CD4-positive, alpha-beta T cell (primary cell): Measurements from ENCODE around the gene CCDC9B. TPM values are rescaled to one million over a fixed set of nuclear protein-coding genes. Genes with fewer than 3 reads are reported as not detected.

Experiments used
- ATAC-seq: fragments of 200-7000 bp; cut with Tn5 transposase; one replicate; pipeline ENCODE4 v1.10.0; 2022; ENCODE audit warnings: mild to moderate bottlenecking; ENCODE audit not compliant: poor library complexity
- CTCF ChIA-PET: fragments of 350-600 bp; sonication (Branson Sonifier 250); formaldehyde crosslinking; loops from one replicate; lab custom pipeline; 2021; ENCODE audit warnings: antibody characterized with exemption, inconsistent platforms; lab: Charles Lee
- POLR2A ChIA-PET: fragments of 350-600 bp; sonication (Branson Sonifier 250); formaldehyde crosslinking; loops from one replicate; lab custom pipeline; 2021; ENCODE audit warnings: antibody characterized with exemption, inconsistent platforms; lab: Charles Lee
- DNase-seq, 14 experiments: peaks; one replicate each; pipeline ENCODE4 v3.0.0-alpha.2; 2013 to 2020; ENCODE audit warnings: mixed read lengths in 2 of 14
- H3K27ac ChIP-seq, 2 donors: one replicate each; pipeline versions ENCODE4 v1.5.1 to v1.7.0; 2013; ENCODE audit warnings: low read length in 2 of 2, low read depth in 1 of 2, mild to moderate bottlenecking in 1 of 2
- H3K27me3 ChIP-seq, 2 experiments: 1 replicate in 1 of 2; 2 replicates in 1 of 2; pipeline versions ENCODE4 v1.6.1 to v1.7.0; 2013; ENCODE audit warnings: low read length in 2 of 2, control low read depth in 1 of 2, mild to moderate bottlenecking in 1 of 2, moderate library complexity in 1 of 2; ENCODE audit not compliant: insufficient read depth in 2 of 2, control insufficient read depth in 1 of 2
- H3K36me3 ChIP-seq: one replicate; pipeline ENCODE4 v1.6.1; 2013; ENCODE audit warnings: low read length, control low read depth; ENCODE audit not compliant: insufficient read depth
- H3K4me1 ChIP-seq: one replicate; pipeline ENCODE4 v1.6.1; 2013; ENCODE audit warnings: low read length, control low read depth; ENCODE audit not compliant: insufficient read depth
- H3K4me3 ChIP-seq: one replicate; pipeline ENCODE4 v1.5.1; 2013; ENCODE audit warnings: mild to moderate bottlenecking, low read length, moderate library complexity
- H3K9me3 ChIP-seq, 2 experiments: 1 replicate in 1 of 2; 2 replicates in 1 of 2; pipeline versions ENCODE4 v1.6.1 to v1.7.0; 2013; ENCODE audit warnings: low read length in 2 of 2, mild to moderate bottlenecking in 2 of 2, control low read depth in 1 of 2, moderate library complexity in 1 of 2; ENCODE audit not compliant: control insufficient read depth in 1 of 2, insufficient read depth in 1 of 2
- H3K27ac Mint-ChIP-seq: one replicate; pipeline ENCODE4 v1.8.0; 2020; ENCODE audit warnings: mixed read lengths
- H3K27me3 Mint-ChIP-seq: one replicate; pipeline ENCODE4 v1.8.0; 2021; ENCODE audit warnings: mixed read lengths
- H3K36me3 Mint-ChIP-seq: one replicate; pipeline ENCODE4 v1.8.0; 2021; ENCODE audit warnings: low read depth, mixed read lengths
- H3K4me1 Mint-ChIP-seq: one replicate; pipeline ENCODE4 v1.8.0; 2021; ENCODE audit warnings: low read depth, mixed read lengths
- H3K4me3 Mint-ChIP-seq: one replicate; pipeline ENCODE4 v1.8.0; 2020; ENCODE audit warnings: mild to moderate bottlenecking, mixed read lengths
- H3K9me3 Mint-ChIP-seq: one replicate; pipeline ENCODE4 v1.8.0; 2020; ENCODE audit warnings: mixed read lengths
- CTCF ChIP-seq: fragments of 200-600 bp; IDR thresholded peaks from one replicate; pipeline ENCODE4 v1.8.0; 2022; ENCODE audit warnings: antibody characterized with exemption, mild to moderate bottlenecking
- intact Hi-C, 2 experiments: fragments of 100-400 bp; cut with DNase I in 1 of 2; cut with micrococcal nuclease in 1 of 2; formaldehyde crosslinking; loops; one replicate each; pipeline versions ENCODE4 v1.15.1 to v1.9.0; 2023 to 2025; cut with DNase I, micrococcal nuclease
- total RNA-seq, 174 experiments: library from RNA in 2 of 174; stranded (reverse) in 2 of 174; gene quantifications; one replicate each; pipeline ENCODE4 v1.2.3 and lab custom pipeline; 2021 to 2026

Gene CCDC9B
- total RNA-seq, 2 experiments from 2014 or later, result 1.0 to 1.5 TPM

- Mint-ChIP-seq H3K4me1 (peaks cover 15% of the 10 kb centered on the region), H3K9me3 (no peaks in the 10 kb centered on the region), H3K27me3 (no peaks in the 10 kb centered on the region), H3K4me3 (no peak overlapping the region), H3K27ac (no peak overlapping the region), H3K36me3 (no peaks in the 10 kb centered on the region)
- ChIA-PET POLR2A (no interaction called here), CTCF (no interaction called here)
- H3K36me3 ChIP-seq, result no peaks in the 10 kb centered on the region
- H3K27me3 ChIP-seq, result no peaks in the 10 kb centered on the region
- no peaks in the 10 kb centered on the region for H3K9me3 ChIP-seq
- H3K4me3 ChIP-seq, result no peak overlapping the region
- H3K27ac ChIP-seq, result no peak overlapping the region
- DNase-seq (no peak), ATAC-seq (no peak)
- intact Hi-C loops, result loop anchor here in 1 of 2 experiments (5.0 to 10.0 kb wide), 4 partner anchors 218 to 1928 kb away; partner anchors contain the start of genes BUB1B, FAM98B, FSIP1 and NDUFAF1
- peaks cover 15% of the 10 kb centered on the region for H3K4me1 ChIP-seq
- TF ChIP-seq CTCF, result no peak
Observed at GRCh38 chr15:40380636-40381035, 39.9 kb upstream of the CCDC9B start.

- Mint-ChIP-seq H3K27me3 (no peaks in the 10 kb centered on the region), H3K36me3 (no peaks in the 10 kb centered on the region), H3K27ac (no peak overlapping the region), H3K4me3 (no peak overlapping the region), H3K4me1 (peaks cover 15% of the 10 kb centered on the region), H3K9me3 (no peaks in the 10 kb centered on the region)
- Histone ChIP-seq H3K4me1 (peaks cover 15% of the 10 kb centered on the region), H3K4me3 (no peak overlapping the region), H3K27ac (no peak overlapping the region), H3K9me3 (no peaks in the 10 kb centered on the region), H3K27me3 (no peaks in the 10 kb centered on the region), H3K36me3 (no peaks in the 10 kb centered on the region)
- ChIA-PET POLR2A (interaction anchor here (1.0 kb wide), 1 partner anchor 26 kb away, joined by 3 read pairs; the partner anchor contains the start of gene IVD), CTCF (no interaction called here)
- intact Hi-C loops, result loop anchor here in 1 of 2 experiments (5.0 to 10.0 kb wide), 4 partner anchors 218 to 1928 kb away; partner anchors contain the start of genes BUB1B, FAM98B, FSIP1 and NDUFAF1
- DNase-seq (no peak), ATAC-seq (no peak)
- no peak for TF ChIP-seq CTCF
Observed at GRCh38 chr15:40379853-40380252, 39.1 kb upstream of the CCDC9B start.

GRCh38 chr15:40379374-40379773, 38.6 kb upstream of the CCDC9B start:
- peaks cover 15% of the 10 kb centered on the region for H3K4me1 ChIP-seq
- no peaks in the 10 kb centered on the region for H3K9me3 ChIP-seq
- Mint-ChIP-seq H3K4me3 (no peak overlapping the region), H3K9me3 (no peaks in the 10 kb centered on the region), H3K36me3 (no peaks in the 10 kb centered on the region), H3K27ac (no peak overlapping the region), H3K27me3 (no peaks in the 10 kb centered on the region), H3K4me1 (peaks cover 15% of the 10 kb centered on the region)
- no peak overlapping the region for H3K4me3 ChIP-seq
- H3K27ac ChIP-seq, result no peak overlapping the region
- CTCF ChIA-PET, result no interaction called here
- H3K36me3 ChIP-seq, result no peaks in the 10 kb centered on the region
- TF ChIP-seq CTCF, result no peak
- no peak for DNase-seq
- POLR2A ChIA-PET, result interaction anchor here (1.0 kb wide), 1 partner anchor 27 kb away, joined by 3 read pairs; the partner anchor contains the start of gene IVD
- no peak for ATAC-seq
- intact Hi-C loops, result no loop called here
- H3K27me3 ChIP-seq, result no peaks in the 10 kb centered on the region
